Neuronal stem cell (in vitro differentiated cells): ENCODE results near the gene MEGF11.
A peak's percentile ranks its signal among the peaks of the same experiment; 100 is the strongest.

Experiments used
- DNase-seq: peaks from one replicate; pipeline ENCODE4 v3.0.0-alpha.2; 2013; ENCODE audit warnings: low spot score
- H2AFZ ChIP-seq: one replicate; pipeline ENCODE4 v1.6.1; 2013; ENCODE audit warnings: mild to moderate bottlenecking, low read length, inconsistent platforms
- H2AK5ac ChIP-seq: 2 replicates; pipeline ENCODE4 v1.6.1; 2013; ENCODE audit warnings: low read depth, mild to moderate bottlenecking, inconsistent platforms, low read length, moderate library complexity, mixed read lengths
- H2BK120ac ChIP-seq: 2 replicates; pipeline ENCODE4 v1.6.1; 2013; ENCODE audit warnings: low read depth, mild to moderate bottlenecking, inconsistent platforms, low read length, moderate library complexity, mixed read lengths
- H2BK12ac ChIP-seq: one replicate; pipeline ENCODE4 v1.6.1; 2013; ENCODE audit warnings: low read length, inconsistent platforms
- H2BK15ac ChIP-seq: 2 replicates; pipeline ENCODE4 v1.6.1; 2013; ENCODE audit warnings: mild to moderate bottlenecking, low read length, inconsistent platforms, mixed read lengths
- H2BK5ac ChIP-seq: one replicate; pipeline ENCODE4 v1.6.1; 2013; ENCODE audit warnings: inconsistent platforms, mild to moderate bottlenecking, low read length, moderate library complexity
- H3K14ac ChIP-seq: one replicate; pipeline ENCODE4 v1.6.1; 2013; ENCODE audit warnings: low read length, inconsistent platforms
- H3K18ac ChIP-seq: 2 replicates; pipeline ENCODE4 v1.6.1; 2013; ENCODE audit warnings: low read length, inconsistent platforms
- H3K23ac ChIP-seq: 2 replicates; pipeline ENCODE4 v1.6.1; 2013; ENCODE audit warnings: low read depth, mild to moderate bottlenecking, mixed read lengths, low read length, inconsistent platforms; ENCODE audit not compliant: poor library complexity
- H3K27ac ChIP-seq: replicated peaks from 3 replicates; pipeline ENCODE4 v1.5.1; 2013; ENCODE audit warnings: low read length, inconsistent platforms
- H3K27me3 ChIP-seq, 3 experiments: 2 replicates each; pipeline ENCODE4 v1.6.1; 2013; ENCODE audit warnings: low read length in 3 of 3, mild to moderate bottlenecking in 2 of 3, inconsistent platforms in 1 of 3, low read depth in 1 of 3, mixed read lengths in 1 of 3, moderate library complexity in 1 of 3; ENCODE audit not compliant: control insufficient read depth in 3 of 3, insufficient read depth in 3 of 3
- H3K36me3 ChIP-seq, 2 donors: replicated peaks in 1 of 2; 2 replicates each; pipeline ENCODE4 v1.6.1; 2013; ENCODE audit warnings: low read length in 2 of 2; ENCODE audit not compliant: control insufficient read depth in 2 of 2, insufficient read depth in 2 of 2
- H3K4ac ChIP-seq: 2 replicates; pipeline ENCODE4 v1.6.1; 2013; ENCODE audit warnings: inconsistent platforms, mild to moderate bottlenecking, low read length, moderate library complexity
- H3K4me1 ChIP-seq, 2 donors: 1 replicate in 1 of 2; 2 replicates in 1 of 2; pipeline ENCODE4 v1.6.1; 2013; ENCODE audit warnings: low read length in 2 of 2, low read depth in 1 of 2; ENCODE audit not compliant: control insufficient read depth in 2 of 2, insufficient read depth in 1 of 2
- H3K4me2 ChIP-seq: one replicate; pipeline ENCODE4 v1.6.1; 2013; ENCODE audit warnings: mild to moderate bottlenecking, low read length, inconsistent platforms; ENCODE audit not compliant: insufficient read depth, poor library complexity, severe bottlenecking
- H3K4me3 ChIP-seq, 2 donors: 2 replicates each; pipeline ENCODE4 v1.5.1; 2013; ENCODE audit warnings: low read length in 2 of 2, mild to moderate bottlenecking in 2 of 2, inconsistent platforms in 1 of 2, moderate library complexity in 1 of 2
- H3K79me1 ChIP-seq: one replicate; pipeline ENCODE4 v1.6.1; 2013; ENCODE audit warnings: low read depth, mild to moderate bottlenecking, inconsistent platforms, low read length, moderate library complexity
- H3K9ac ChIP-seq: one replicate; pipeline ENCODE4 v1.6.1; 2013; ENCODE audit warnings: mild to moderate bottlenecking, low read depth, low read length, inconsistent platforms; ENCODE audit not compliant: poor library complexity
- H3K9me3 ChIP-seq, 2 donors: replicated peaks in 1 of 2; 2 replicates each; pipeline versions ENCODE3 to v1.6.1; 2013; ENCODE audit warnings: low read length in 2 of 2, mild to moderate bottlenecking in 2 of 2, inconsistent platforms in 1 of 2, low read depth in 1 of 2, mixed read lengths in 1 of 2, moderate library complexity in 1 of 2; ENCODE audit not compliant: control insufficient read depth in 2 of 2, insufficient read depth in 1 of 2
- H4K8ac ChIP-seq: one replicate; pipeline ENCODE4 v1.6.1; 2013; ENCODE audit warnings: low read depth, mild to moderate bottlenecking, inconsistent platforms, low read length, moderate library complexity
- H4K91ac ChIP-seq: one replicate; pipeline ENCODE4 v1.6.1; 2013; ENCODE audit warnings: low read length, low read depth, mild to moderate bottlenecking, inconsistent platforms; ENCODE audit not compliant: poor library complexity
- WGBS, 2 donors: extraction: QIAGEN DNeasy Blood & Tissue Kit; methylation state at CpG; one replicate each; pipeline ENCODE4 v1.1.7; 2013; ENCODE audit warnings: missing lambda C conversion rate in 2 of 2, mixed read lengths in 1 of 2; ENCODE audit not compliant: insufficient read length in 2 of 2, insufficient replicate concordance in 1 of 2; ENCODE audit errors: extremely low coverage in 2 of 2; 5-methylcytosine and 5-hydroxymethylcytosine counted together

Gene MEGF11

GRCh38 chr15:66288551-66289185, 35.1 kb upstream of the MEGF11 start:
- H3K18ac ChIP-seq, result no peak overlapping the region
- H2BK15ac ChIP-seq, result no peak overlapping the region
- no peak overlapping the region for H3K9ac ChIP-seq
- H3K27ac ChIP-seq, result no peak overlapping the region
- H2BK12ac ChIP-seq, result no peak overlapping the region
- peaks cover 2% of the 10 kb centered on the region in 2 donors for H3K4me1 ChIP-seq
- no peak overlapping the region for H3K4me3 ChIP-seq
- no CpG with 5 or more reads among the region's 6 CpGs for WGBS, 2 donors
- H3K14ac ChIP-seq, result no peak overlapping the region
- H2BK5ac ChIP-seq, result no peak overlapping the region
- H3K9me3 ChIP-seq, result no peaks in the 10 kb centered on the region
- H4K91ac ChIP-seq, result no peak overlapping the region
- no peaks in the 10 kb centered on the region for H3K79me1 ChIP-seq
- H3K27me3 ChIP-seq, result peaks cover 0 to 2% (median 0%) of the 10 kb centered on the region in 3 experiments
- H2AFZ ChIP-seq, result no peak overlapping the region
- no peak overlapping the region for H3K23ac ChIP-seq
- no peak overlapping the region for H3K4ac ChIP-seq
- H2BK120ac ChIP-seq, result no peak overlapping the region
- H2AK5ac ChIP-seq, result no peak overlapping the region
- DNase-seq, result no peak
- H4K8ac ChIP-seq, result no peak overlapping the region
- no peaks in the 10 kb centered on the region for H3K36me3 ChIP-seq
- no peak overlapping the region for H3K4me2 ChIP-seq

- H4K8ac ChIP-seq, result no peak overlapping the region
- no peaks in the 10 kb centered on the region for H3K9me3 ChIP-seq
- H3K27me3 ChIP-seq, result peaks cover 0 to 2% (median 0%) of the 10 kb centered on the region in 3 experiments
- no peak overlapping the region for H3K18ac ChIP-seq
- H3K4me1 ChIP-seq, result peaks cover 1 to 2% of the 10 kb centered on the region in 2 donors
- no peak overlapping the region for H3K4me3 ChIP-seq
- DNase-seq, result no peak
- H3K4ac ChIP-seq, result no peak overlapping the region
- no peak overlapping the region for H2BK12ac ChIP-seq
- no peak overlapping the region for H2BK5ac ChIP-seq
- H3K23ac ChIP-seq, result no peak overlapping the region
- H3K79me1 ChIP-seq, result no peaks in the 10 kb centered on the region
- H3K4me2 ChIP-seq, result no peak overlapping the region
- H3K36me3 ChIP-seq, result no peaks in the 10 kb centered on the region
- no peak overlapping the region for H3K9ac ChIP-seq
- no peak overlapping the region for H2BK15ac ChIP-seq
- H4K91ac ChIP-seq, result no peak overlapping the region
- no peak overlapping the region for H3K14ac ChIP-seq
- no peak overlapping the region for H3K27ac ChIP-seq
- no peak overlapping the region for H2AK5ac ChIP-seq
- no peak overlapping the region for H2BK120ac ChIP-seq
- H2AFZ ChIP-seq, result no peak overlapping the region
Observed at GRCh38 chr15:66288093-66288492, 34.5 kb upstream of the MEGF11 start.

- no peak overlapping the region for H2BK5ac ChIP-seq
- H2BK12ac ChIP-seq, result no peak overlapping the region
- H3K18ac ChIP-seq, result no peak overlapping the region
- no peak overlapping the region for H4K91ac ChIP-seq
- no peak overlapping the region for H2AK5ac ChIP-seq
- DNase-seq, result peak; percentile 24
- H3K9me3 ChIP-seq, result no peaks in the 10 kb centered on the region
- H3K4me3 ChIP-seq, result no peak overlapping the region
- no peak overlapping the region for H3K4me2 ChIP-seq
- H3K79me1 ChIP-seq, result no peaks in the 10 kb centered on the region
- no peak overlapping the region for H2AFZ ChIP-seq
- no peak overlapping the region for H4K8ac ChIP-seq
- no peak overlapping the region for H2BK120ac ChIP-seq
- WGBS, 2 donors, result no CpG with 5 or more reads among the region's 6 CpGs
- H3K27me3 ChIP-seq, result peaks cover 0 to 2% (median 0%) of the 10 kb centered on the region in 3 experiments
- no peak overlapping the region for H3K27ac ChIP-seq
- H3K4ac ChIP-seq, result no peak overlapping the region
- no peak overlapping the region for H3K23ac ChIP-seq
- H3K36me3 ChIP-seq, result no peaks in the 10 kb centered on the region
- H3K4me1 ChIP-seq, result peaks cover 0 to 2% of the 10 kb centered on the region in 2 donors
- no peak overlapping the region for H3K14ac ChIP-seq
- H3K9ac ChIP-seq, result no peak overlapping the region
- no peak overlapping the region for H2BK15ac ChIP-seq
Observed at GRCh38 chr15:66287461-66288057, 34.0 kb upstream of the MEGF11 start.

GRCh38 chr15:66285533-66286280, 32.2 kb upstream of the MEGF11 start:
- Histone ChIP-seq H3K79me1 (no peaks in the 10 kb centered on the region), H3K18ac (no peak overlapping the region), H3K36me3 (no peaks in the 10 kb centered on the region), H2BK12ac (no peak overlapping the region), H4K8ac (no peak overlapping the region), H3K4me2 (no peak overlapping the region), H3K23ac (no peak overlapping the region), H3K4me1 (no peaks in the 10 kb centered on the region), H3K9ac (no peak overlapping the region), H4K91ac (no peak overlapping the region), H3K27ac (no peak overlapping the region), H3K14ac (no peak overlapping the region), H3K4me3 (no peak overlapping the region), H3K9me3 (peaks cover 0 to 3% of the 10 kb centered on the region in 2 donors), H2AK5ac (no peak overlapping the region), H2AFZ (no peak overlapping the region), H2BK5ac (no peak overlapping the region), H3K27me3 (peaks cover 0 to 2% (median 0%) of the 10 kb centered on the region in 3 experiments), H2BK15ac (no peak overlapping the region), H3K4ac (no peak overlapping the region), H2BK120ac (no peak overlapping the region)
- no peak for DNase-seq
- WGBS, 2 donors, result no CpG with 5 or more reads among the region's 6 CpGs
